NCI-H2196 treated with DMSO at 0.1 percent for 48 hours (cell line): ENCODE results near the gene SUZ12.
"Not testable (repeated sequence)": the region's sequence is repeated elsewhere in the genome, so short reads cannot be mapped to it uniquely, and the experiment has no call there.

ENCODE experiments used
- DNase-seq: peaks from one replicate; lab custom pipeline; 2025; ENCODE audit not compliant: unreplicated experiment; lab: John Stamatoyannopoulos, UW

The SUZ12 gene

DNA sequence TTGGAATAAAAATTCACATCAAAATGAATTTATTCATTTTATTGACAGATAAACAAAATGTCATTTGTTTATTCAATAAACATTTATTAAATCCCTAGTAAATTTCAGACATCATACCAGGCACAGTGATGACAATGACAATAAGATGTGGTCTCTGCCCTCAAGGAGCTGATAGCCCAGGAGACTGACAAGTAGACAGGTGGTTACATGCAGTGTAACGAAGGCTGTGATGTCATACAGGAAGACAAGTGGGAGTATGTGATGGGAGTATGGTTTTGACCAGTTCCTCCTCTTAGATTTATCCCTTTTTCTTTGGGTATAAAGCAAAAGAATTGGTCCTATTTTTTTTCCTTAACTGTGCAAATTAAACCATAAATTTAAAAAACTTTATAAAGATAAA, 97.0 kb downstream of the SUZ12 start:
- DNase-seq, result not testable (repeated sequence)

DNA sequence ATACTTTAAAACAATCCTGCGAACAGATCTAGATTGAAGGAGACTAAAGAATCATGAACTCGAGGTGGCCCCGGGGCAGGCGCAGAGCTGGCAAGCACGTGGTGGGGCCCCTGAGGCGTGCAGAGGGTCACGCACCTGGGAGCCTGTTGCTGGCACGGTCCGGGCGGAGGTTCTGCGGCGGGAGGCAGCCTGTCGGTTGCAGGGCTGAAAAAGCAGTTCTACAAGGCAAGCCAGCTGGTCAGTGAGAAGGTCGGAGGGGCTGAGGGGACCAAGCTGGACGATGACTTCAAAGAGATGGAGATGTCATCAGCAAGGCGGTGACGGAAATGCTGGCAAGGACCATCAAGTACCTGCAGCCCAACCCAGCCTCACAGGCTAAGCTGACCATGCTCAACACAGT, 103.4 kb downstream of the SUZ12 start:
- not testable (repeated sequence) for DNase-seq

DNA sequence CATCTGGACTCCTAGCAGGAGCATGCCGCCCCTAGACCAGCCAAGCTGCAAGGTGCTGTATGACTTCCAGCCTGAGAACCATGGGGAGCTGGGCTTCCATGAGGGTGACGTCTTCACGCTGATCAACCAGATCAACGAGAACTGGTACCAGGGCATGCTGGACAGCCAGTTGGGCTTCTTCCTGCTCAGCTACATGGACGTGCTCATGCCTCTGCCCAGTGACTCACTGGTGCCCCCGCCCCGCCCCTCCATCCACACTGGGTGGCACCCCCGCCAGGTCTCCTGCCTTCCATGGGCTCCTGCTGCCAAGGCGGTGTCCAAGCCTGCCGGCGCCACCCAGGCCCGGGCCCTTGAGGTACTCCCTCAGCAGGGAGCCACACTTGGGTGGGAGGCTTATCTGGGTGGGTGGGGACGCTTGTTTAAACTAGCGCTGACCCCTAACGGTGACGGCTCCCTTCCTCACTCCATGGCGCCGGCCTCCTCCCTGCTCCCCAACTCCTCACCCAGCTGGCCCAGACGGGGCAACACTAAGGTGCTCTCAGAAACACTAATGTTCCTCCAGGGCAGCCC, 104.6 kb downstream of the SUZ12 start:
- not testable (repeated sequence) for DNase-seq

DNA sequence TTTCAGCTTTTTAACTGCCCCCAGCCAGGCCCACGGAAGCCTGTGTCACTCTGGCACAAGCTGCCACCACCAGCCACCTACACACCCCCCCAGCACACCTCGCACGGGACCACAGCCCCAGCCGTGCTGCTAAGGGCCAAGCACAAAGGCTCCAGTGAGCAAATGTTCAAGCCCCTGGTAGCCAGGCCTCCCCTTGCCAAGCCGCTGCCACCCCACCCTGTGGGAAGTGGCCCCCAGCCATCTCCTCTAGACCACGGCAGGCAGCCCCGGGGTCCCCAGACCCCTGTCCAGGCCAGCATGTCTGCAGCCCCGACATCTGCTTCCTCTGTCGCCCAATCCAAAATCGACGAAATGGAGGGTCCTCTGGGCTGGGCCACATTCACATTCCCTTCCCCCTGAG, 105.5 kb downstream of the SUZ12 start:
- DNase-seq, result not testable (repeated sequence)

DNA sequence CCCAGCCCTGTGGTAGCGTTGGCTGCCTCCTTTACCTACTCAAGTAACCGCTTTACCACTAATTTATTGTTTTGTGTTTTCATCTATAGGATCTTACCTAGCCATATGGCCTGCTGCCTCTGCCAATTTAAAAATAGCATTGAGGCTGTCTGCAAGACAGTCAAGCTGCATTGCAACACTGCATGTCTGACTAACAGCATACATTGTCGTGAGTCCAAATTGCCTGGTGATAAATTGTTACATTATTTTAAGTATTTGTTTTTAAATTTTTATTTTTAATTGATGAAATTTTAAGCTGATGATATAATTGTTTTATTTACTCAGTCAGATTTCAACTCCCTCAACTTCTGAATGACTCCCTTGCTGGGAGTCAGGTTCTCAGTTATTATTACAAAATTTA, 108.8 kb downstream of the SUZ12 start:
- DNase-seq, result not testable (repeated sequence)

DNA sequence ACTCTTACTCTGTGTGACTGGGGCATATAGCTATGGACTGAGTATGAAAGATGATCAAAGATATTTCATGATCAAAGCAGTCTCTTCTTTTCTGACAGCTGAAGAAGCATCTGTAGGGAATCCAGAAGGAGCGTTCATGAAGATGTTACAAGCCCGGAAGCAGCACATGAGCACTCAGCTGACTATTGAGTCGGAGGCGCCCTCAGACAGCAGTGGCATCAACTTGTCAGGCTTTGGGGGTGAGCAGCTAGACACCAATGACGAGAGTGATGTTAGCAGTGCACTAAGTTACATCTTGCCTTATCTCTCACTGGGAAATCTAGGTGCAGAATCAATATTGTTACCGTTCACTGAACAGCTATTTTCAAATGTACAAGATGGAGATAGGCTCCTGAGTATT, 110.9 kb downstream of the SUZ12 start:
- DNase-seq, result not testable (repeated sequence)
